HG03196 (cell line): ENCODE measurements around the gene NDUFS8.

Experiments
- ATAC-seq: cut with Tn5 transposase; IDR thresholded peaks from one replicate; pipeline ENCODE4 v1.9.1; 2021; ENCODE audit not compliant: unreplicated experiment

Gene NDUFS8

GRCh38 chr11:68048681-68049508, 18.4 kb downstream of the NDUFS8 start:
- no peak for ATAC-seq

DNA sequence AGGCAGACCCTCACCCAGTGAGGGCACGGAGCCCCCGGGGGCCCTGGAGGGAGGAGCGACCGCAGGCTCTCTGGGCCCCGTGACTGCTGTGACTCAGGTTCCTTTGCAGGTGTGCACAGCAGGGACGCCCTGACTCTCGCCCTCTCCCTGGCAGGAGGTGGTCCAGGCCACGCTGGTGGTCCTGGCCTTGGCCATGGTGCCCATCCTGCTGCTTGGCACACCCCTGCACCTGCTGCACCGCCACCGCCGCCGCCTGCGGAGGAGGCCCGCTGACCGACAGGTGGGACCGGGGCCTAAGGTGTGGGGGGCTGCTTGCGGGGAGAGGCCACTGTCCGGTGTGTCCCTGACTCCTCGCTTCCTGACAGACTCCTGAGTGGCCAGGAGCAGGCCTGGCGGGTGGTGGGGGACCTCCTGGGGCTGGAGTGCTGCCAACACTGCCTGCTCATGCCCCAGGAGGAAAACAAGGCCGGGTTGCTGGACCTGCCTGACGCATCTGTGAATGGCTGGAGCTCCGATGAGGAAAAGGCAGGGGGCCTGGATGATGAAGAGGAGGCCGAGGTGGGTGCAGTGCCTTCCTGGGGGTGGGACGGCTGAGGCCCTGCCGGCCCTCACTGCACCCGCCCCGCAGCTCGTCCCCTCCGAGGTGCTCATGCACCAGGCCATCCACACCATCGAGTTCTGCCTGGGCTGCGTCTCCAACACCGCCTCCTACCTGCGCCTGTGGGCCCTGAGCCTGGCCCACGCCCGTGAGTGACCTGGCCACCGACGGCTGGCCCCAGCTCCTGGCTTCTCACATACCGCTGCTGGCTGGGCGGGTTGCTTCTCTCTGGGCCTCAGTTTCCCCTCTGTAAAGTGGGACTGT, 19.3 kb downstream of the NDUFS8 start:
- no peak for ATAC-seq

- no peak for ATAC-seq
These were observed 19.9 kb downstream of the NDUFS8 start for GRCh38 chr11:68050371-68050841.

- ATAC-seq = no peak
These were observed 21.0 kb downstream of the NDUFS8 start for GRCh38 chr11:68051191-68052136.

GRCh38 chr11:68052137-68052873, 21.8 kb downstream of the NDUFS8 start:
- ATAC-seq = no peak

GRCh38 chr11:68053117-68053516, 22.6 kb downstream of the NDUFS8 start:
- no peak for ATAC-seq

DNA sequence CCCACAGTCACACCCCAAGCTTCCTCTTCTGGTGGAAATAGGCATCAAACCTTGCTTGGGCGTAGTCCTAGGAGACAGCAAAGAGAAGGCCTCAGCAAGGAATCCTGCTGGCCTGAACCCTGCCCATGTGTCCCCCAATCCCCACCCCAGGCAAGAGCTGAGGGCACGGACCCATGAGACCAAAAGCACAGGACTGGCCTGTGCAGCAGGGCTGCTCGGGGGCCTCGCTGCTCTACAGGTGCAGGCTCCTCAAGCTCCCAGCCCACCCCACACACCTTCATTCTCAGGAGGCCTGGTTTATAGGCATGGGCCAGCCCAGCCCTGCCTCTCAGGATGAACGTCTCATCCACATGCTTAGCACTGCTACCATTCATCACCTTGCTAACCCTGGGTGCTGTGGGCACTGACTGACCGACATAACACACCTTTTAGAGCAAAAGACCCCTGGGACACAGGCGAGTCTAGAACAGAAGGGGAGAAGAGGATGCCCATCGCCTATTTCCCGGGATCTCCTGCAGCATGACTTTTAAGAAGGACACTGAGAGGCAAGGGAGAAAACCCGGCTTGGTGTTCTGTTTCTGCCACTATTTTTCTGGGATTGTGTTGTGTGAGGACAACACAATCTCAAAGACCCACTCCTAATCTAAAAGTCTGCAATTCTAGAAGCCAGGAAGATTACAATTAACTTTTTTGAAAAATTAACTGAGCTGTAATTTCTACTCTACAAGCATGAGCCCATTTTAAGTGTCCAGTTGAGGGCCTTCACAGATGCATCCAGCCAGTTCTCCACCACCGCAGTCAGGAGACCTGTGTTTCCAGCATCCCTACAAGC, 23.7 kb downstream of the NDUFS8 start:
- ATAC-seq = no peak

DNA sequence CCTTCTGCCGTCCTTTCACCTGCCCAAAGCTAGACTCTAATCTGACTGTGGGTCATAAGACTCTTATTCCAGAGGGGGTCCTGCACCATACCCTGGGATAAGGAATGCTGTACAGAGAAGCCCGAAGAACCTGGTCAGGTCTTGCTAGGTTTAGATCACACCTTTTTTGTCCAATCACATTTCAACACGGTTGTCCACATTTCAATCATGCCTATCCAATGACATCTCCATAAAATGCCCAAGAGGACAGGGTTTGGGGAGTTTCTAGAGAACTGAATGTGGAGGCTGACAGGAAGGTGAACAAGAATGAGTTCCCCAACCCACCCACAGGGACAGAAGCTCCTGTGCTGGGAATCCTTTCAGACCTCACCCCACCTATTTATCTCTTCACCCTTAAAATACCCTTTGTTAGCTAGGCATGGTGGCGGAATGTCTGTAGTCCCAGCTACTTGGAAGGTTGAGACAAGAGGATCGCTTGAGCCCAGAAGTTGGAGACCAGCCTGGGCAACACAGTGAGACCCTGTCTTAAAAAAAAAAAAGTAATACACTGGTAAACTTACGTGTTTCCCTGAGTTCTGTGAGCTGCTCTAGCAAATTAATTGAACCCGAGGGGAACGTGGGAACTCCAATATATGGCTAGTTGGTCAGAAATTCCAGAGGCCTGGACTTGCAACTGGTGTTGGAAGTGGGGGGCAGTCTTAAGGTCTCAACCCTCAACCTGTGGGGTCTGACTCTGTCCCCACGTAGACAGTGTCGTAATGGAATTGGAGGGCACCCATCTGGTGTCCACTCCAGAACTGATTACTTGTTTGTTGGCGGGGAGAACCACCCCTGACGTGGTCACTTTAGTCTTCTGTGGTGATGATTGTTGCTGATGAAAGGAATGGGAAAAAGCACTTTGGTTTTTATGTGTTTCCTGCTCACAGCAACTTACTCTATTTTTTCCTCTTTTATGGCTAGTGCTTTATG, 26.1 kb downstream of the NDUFS8 start:
- no peak for ATAC-seq

GRCh38 chr11:68057807-68058206, 27.3 kb downstream of the NDUFS8 start:
- ATAC-seq = no peak

DNA sequence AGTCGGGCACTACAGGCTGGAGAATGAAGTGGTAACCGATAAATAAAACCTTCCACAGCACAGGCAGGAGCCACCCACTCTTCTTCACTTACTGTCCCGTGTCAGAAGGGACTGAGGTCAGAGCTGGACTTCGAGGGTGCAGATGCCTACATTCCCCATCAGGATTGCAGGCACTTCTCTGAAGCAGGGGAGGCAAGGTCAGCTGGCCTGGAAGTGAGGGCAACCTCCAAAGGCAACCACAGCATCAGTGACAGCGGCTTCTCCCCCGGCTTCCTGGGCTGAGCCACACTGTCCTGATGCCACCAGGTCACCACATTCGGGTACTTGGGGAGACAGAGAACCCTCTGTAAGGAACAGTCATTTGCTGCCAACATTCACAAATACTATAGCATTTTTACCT, 31.0 kb downstream of the NDUFS8 start:
- ATAC-seq = no peak

DNA sequence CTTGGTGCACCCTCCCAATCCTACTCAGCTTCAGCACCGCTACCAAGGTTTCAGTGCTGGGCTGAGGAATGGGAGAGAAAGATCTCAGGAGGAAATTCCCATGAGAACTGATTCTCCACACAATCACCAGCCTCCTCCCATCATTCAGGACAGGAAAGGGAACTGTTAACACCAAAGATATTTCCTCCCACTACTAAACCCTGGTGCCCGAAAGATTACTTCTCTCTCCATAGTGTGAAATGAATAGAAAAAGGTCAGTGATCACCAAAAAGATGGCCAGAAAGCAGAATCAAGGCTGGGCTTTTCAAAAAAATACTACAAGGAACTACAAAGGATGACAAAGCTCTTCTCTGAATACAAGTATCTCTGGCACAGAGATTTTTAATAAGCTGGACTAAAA, 34.4 kb downstream of the NDUFS8 start:
- no peak for ATAC-seq

- no peak for ATAC-seq
These were observed 35.4 kb downstream of the NDUFS8 start for GRCh38 chr11:68065841-68066240.

DNA sequence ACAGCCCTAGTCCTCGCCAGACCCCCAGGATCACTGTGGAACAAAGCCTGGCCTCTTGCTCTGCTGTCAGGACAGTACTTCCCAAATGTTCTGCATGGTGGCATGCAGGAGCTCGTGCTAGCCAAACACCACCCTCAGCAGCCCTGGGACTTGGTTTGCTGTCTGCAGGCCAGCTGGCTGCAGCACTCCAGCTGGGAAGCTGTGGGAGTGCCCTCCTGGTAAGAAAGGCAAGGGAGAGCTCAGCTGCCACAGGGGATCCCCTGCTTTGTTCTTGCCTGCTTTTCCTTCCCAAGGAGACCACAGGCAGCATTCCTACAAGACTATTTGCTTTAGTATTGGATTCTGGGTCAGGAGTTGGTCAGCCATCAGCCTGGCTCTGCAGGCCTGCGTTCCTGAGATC, 36.3 kb downstream of the NDUFS8 start:
- no peak for ATAC-seq

DNA sequence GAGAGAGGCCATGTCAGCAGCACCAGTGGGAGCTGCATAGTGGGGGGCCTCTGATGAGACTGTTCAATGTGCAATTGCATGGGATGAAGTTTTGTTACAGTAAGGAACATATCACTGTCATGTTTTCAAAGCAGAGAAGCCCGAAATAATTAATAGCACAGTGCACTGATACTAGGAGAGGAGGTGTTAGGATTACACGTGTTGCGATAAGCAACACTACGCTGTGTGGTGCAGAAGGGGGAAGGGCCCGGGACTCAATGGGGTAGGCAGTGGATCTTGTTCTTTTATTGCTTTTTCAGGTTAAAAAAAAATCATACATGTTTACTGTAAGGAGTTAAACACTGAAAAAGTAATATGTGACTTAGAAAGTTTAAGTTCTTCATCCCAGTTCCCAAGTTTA, 37.5 kb downstream of the NDUFS8 start:
- ATAC-seq = no peak

GRCh38 chr11:68071281-68072048, 41.0 kb downstream of the NDUFS8 start:
- ATAC-seq = no peak

GRCh38 chr11:68074584-68075352, 44.3 kb downstream of the NDUFS8 start:
- ATAC-seq = no peak
